ENCODE data around the gene SCYL2. TPM values are rescaled to one million over a fixed set of nuclear protein-coding genes. Genes with fewer than 3 reads are reported as not detected.

Gene SCYL2
- total RNA-seq, 1 experiment from 2014 or later, result 41.4 TPM

- Histone ChIP-seq H3K23ac (ENCODE audit: insufficient read length, low read depth, low read length) (no peak overlapping the region), H2BK5ac (ENCODE audit: insufficient read length, low read length) (no peak overlapping the region), H3K27ac (ENCODE audit: insufficient read length, low read depth, low read length) (no peak overlapping the region), H4K20me1 (ENCODE audit: control insufficient read depth, insufficient read depth, insufficient read length) (no peaks in the 10 kb centered on the region), H3K4ac (ENCODE audit: low read depth, low read length) (no peak overlapping the region), H4K8ac (replicated peaks; ENCODE audit: insufficient read length, low read depth, low read length) (no peak overlapping the region), H3K9ac (ENCODE audit: extremely low read depth, insufficient read length, low read length) (no peak overlapping the region), H3K14ac (ENCODE audit: insufficient read depth, low read length) (no peak overlapping the region), H2BK20ac (ENCODE audit: low read depth, low read length, poor library complexity, severe bottlenecking) (no peak overlapping the region), H3K56ac (ENCODE audit: insufficient read length, low read depth, low read length) (no peak overlapping the region), H2AK5ac (ENCODE audit: insufficient read length, low read length) (no peak overlapping the region), H3K4me1 (ENCODE audit: insufficient read depth, low read length) (no peaks in the 10 kb centered on the region; the same call in 1 of the 2 replicates), H2BK12ac (ENCODE audit: insufficient read length, low read depth, low read length) (no peak overlapping the region), H3K79me1 (ENCODE audit: insufficient read depth, low read depth, low read length, poor library complexity, severe bottlenecking) (no peaks in the 10 kb centered on the region), H2BK15ac (ENCODE audit: low read depth, low read length) (no peak overlapping the region), H2BK120ac (ENCODE audit: low read depth, low read length, poor library complexity, severe bottlenecking) (no peak overlapping the region), H4K91ac (ENCODE audit: insufficient read length, low read depth, low read length) (no peak overlapping the region), H3K23me2 (ENCODE audit: insufficient read length, low read depth, low read length, poor library complexity, severe bottlenecking) (no peaks in the 10 kb centered on the region), H3K18ac (ENCODE audit: insufficient read length, low read depth, low read length) (no peak overlapping the region), H3K27me3 (ENCODE audit: insufficient read depth, low read length) (no peaks in the 10 kb centered on the region), H3K9me3 (ENCODE audit: control insufficient read depth, low read depth, low read length) (no peaks in the 10 kb centered on the region), H4K5ac (ENCODE audit: insufficient read length, low read depth, low read length) (no peak overlapping the region), H3K4me2 (ENCODE audit: insufficient read depth, insufficient read length, low read length) (no peak overlapping the region), H3T11ph (ENCODE audit: low read length) (no peak overlapping the region), H2AFZ (ENCODE audit: low read length) (no peak overlapping the region), H3K79me2 (ENCODE audit: insufficient read depth, low read length) (no peaks in the 10 kb centered on the region)
- WGBS (ENCODE audit: extremely low coverage, insufficient read length, low lambda C conversion rate), result no CpG with 5 or more reads among the region's 3 CpGs
- no peak overlapping the region for H3K4me3 Mint-ChIP-seq
- H3K9me3 Mint-ChIP-seq, result no peaks in the 10 kb centered on the region
- no peak for DNase-seq
- no peak overlapping the region for H3K27ac Mint-ChIP-seq
- H3K27me3 Mint-ChIP-seq (ENCODE audit: low read depth), result no peaks in the 10 kb centered on the region
- H3K36me3 Mint-ChIP-seq (ENCODE audit: insufficient read depth in 1 of 3, low read depth in 3 of 3), result peaks cover 0 to 6% (median 4%) of the 10 kb centered on the region in 3 experiments; a peak in 3 of 7 replicates
- TF ChIP-seq, protein P1, sequence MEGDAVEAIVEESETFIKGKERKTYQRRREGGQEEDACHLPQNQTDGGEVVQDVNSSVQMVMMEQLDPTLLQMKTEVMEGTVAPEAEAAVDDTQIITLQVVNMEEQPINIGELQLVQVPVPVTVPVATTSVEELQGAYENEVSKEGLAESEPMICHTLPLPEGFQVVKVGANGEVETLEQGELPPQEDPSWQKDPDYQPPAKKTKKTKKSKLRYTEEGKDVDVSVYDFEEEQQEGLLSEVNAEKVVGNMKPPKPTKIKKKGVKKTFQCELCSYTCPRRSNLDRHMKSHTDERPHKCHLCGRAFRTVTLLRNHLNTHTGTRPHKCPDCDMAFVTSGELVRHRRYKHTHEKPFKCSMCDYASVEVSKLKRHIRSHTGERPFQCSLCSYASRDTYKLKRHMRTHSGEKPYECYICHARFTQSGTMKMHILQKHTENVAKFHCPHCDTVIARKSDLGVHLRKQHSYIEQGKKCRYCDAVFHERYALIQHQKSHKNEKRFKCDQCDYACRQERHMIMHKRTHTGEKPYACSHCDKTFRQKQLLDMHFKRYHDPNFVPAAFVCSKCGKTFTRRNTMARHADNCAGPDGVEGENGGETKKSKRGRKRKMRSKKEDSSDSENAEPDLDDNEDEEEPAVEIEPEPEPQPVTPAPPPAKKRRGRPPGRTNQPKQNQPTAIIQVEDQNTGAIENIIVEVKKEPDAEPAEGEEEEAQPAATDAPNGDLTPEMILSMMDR (conservative IDR thresholded peaks at IDR 0.05), result no peak
- H3K4me1 Mint-ChIP-seq, result peaks cover 0 to 5% of the 10 kb centered on the region in 2 experiments; a peak in 1 of 4 replicates
Observed at GRCh38 chr12:100346660-100347059, 79.7 kb downstream of the SCYL2 start.

All from H9 (cell line).